Stimulated activated CD4-positive, alpha-beta T cell treated with anti-CD3 and anti-CD28 coated beads, Interleukin-15, amount 100 ng/mL, for 48 hours (primary cell): ENCODE measurements around the gene SMG1.
A peak's percentile ranks its signal among the peaks of the same experiment; 100 is the strongest.

ENCODE experiments used
- DNase-seq, 2 donors: peaks; one replicate each; pipeline ENCODE4 v3.0.0-alpha.2; 2020; ENCODE audit warnings: low read depth in 2 of 2

The SMG1 gene

DNA sequence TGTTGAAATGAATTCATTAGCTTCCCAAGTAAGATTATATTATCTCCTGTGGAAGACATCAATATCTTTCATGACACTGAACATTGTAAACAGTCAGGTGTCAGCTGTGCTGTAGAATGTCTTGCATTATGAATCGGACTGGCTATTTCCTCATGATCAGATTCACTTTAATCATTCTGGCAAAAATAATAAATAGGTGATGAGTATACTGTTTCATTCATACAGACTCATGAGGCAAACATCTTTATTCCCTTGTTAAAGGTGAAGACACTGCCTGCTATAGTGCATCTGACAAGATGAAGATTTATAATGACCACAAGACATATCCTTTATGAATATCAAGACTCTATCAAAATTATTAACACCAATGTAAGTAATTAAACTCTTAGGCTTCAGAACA is 73.6 kb downstream of the SMG1 start:
- no peak for DNase-seq

- DNase-seq = no peak
Observed at GRCh38 chr16:18846416-18846815, 79.8 kb downstream of the SMG1 start.

DNA sequence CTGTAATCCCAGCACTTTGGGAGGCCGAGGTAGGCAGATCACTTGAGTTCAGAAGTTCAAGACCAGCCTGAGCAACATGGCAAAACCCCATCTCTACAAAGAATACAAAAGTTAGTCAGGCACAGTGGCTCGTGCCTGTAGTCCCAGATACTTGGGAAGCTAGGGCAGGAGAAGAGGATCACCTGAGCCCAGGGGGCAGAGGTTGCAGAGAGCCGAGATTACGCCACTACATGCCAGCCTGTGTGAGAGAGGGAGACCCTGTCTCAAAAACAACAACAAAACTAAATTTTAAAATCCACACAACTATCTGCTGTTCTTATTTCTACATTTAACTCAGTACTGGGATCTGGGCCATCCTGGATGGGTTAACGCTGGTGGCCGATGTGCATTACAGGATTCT is 83.6 kb downstream of the SMG1 start:
- DNase-seq = no peak

- DNase-seq = no peak
Observed at GRCh38 chr16:18841833-18842525, 84.2 kb downstream of the SMG1 start.

- DNase-seq = no peak
Observed at GRCh38 chr16:18839555-18839954, 86.7 kb downstream of the SMG1 start.

- DNase-seq = no peak
Observed at GRCh38 chr16:18836702-18837101, 89.5 kb downstream of the SMG1 start.

DNA sequence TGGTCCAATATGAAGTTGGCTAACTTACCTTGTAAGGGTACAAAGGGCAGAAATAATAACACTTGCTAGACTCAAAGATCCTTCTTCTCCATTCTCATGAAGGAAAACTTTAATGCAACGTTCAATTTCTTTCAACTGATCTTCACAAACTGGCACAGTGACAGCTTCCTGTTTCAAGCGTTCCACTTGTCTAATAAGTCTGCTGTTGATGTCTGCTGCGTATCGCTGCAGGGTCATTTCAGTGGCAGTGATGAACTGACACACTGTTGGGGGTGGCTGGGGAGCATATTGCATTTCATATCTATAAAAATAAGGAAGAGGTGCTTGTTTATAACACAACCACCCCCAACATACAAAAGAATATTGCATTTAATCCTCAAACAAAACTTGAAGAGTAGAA is 91.3 kb downstream of the SMG1 start:
- DNase-seq = no peak

DNA sequence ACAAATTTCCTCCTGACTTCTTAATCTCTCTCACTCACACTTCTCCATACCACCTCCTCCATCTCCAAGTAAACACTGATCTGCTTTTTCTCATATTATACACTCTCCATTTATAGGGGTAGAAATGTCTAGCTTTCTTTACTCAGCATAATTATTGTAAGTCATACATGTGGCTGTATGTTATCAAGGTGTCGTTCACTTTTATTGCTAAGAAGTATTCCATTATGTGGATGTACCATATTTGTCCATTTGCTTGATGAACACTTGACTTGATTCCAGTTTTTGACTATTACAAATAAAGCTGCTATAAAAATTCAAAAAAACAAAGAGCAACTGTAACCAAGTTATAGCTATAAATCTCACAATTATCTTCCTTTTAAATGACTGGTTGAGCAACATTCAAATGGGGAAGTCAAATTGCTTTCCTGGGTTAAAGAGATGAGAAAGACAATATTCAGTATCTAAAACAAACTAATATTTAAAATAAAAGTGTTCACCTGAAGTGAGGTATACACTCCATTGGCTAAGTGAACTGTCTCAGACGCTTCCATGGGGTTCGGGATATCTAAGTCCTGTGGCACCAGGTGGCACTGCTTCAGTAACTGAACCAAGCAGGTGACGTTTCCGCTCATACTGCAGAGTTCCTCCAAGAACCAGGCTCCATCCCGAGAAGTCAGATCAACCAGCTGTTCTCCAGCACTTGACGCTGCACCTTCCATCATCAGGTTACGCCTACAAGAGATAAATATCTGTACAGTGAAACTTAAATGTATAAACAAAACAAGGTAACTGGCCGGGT is 92.3 kb downstream of the SMG1 start:
- DNase-seq = no peak

DNA sequence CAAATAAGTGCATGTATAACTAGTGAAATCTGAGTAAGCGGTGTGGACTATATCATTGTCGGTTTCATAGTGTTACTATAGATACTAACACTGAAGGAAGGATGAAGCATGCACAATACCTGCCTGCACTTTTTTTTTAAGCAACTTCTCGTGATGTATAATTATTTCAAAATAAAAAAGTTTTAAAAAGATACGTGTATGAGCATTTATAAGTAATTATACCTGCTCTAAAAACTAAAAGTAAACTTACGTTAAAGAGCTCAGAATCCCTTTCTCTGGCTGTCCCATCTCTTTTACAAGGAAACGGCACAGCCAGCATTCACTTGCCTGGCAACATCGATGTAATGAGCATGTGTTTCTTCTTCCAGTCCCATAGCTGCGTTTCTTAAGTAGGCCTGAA is 93.6 kb downstream of the SMG1 start:
- no peak for DNase-seq

GRCh38 chr16:18832006-18832405 is 94.2 kb downstream of the SMG1 start:
- DNase-seq = no peak

DNA sequence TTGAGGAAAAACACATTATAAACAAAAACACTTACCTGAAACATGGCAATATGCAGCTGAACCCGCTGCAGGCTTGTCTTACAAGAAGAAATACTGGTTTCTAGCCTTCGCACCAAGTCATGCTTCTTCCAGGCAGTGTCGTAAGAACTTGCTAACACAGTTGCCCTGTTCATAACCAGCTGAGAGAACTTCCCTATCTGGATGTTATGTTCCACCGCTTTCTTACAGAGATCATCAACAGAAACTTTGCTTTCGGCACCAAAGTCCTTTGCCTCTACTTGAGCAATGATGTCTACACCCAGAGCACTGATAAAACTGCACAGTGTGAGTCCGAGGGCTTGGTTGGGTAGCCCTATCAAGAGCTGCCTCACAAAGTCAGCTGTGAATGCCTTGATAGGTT is 97.0 kb downstream of the SMG1 start:
- DNase-seq = no peak

DNA sequence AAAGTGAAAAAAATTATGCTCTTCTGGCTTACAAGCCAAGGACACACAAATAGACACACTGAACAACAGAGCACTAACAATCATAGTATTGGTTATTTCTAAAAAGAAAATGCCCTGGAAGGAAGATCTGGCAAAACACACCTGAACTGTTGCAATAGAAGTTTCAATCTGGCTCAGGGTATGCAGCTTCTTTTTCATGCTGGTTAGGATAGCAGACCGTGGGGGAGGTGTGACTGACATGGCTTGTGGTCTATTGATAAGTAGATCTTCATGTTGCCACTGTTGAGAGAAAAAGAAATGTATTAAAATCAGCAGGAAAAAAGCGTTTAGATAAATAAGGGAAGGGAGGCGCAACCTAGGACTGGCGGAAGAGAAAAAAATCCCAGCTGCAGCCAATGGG is 98.3 kb downstream of the SMG1 start:
- no peak for DNase-seq

GRCh38 chr16:18816286-18816685 is 109.9 kb downstream of the SMG1 start:
- DNase-seq = no peak

DNA sequence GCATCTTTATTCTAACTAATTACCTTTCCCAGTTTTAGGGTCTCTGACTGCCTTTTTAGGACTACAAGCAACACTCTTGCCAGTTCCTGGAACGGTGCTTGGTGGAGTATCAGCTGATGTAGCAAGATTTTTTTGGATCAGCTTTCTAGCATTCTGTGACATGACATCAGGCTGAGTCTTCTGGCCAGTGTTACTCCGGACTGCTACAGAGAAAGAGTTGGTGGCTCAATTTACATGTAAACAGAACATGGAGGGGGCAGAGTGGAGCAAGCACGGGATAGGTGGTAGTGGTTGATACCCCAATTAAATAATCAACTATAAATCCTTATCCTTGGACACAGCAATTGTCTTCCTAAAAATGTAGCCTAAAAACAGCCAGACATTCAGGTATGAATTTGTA is 114.3 kb downstream of the SMG1 start:
- DNase-seq = no peak

DNA sequence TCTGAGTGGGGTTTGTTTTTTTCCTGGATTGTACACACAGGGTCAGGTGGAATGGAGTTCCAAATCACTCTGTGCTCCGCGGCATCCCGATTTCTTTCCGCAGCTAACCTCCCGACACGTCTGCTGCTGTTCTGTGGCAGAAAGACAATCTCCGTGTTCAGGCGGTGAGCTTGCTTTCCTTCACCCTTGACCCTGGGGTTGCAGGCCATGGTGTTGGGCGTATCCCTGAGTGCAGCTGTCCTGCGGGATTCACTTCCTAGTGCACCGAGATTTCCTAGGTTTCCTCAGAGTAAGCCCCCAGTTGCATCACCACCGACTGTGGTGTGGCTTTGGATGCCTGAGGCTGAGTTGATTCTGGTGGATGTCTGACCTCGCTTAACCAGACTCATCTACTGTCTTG is 117.0 kb downstream of the SMG1 start:
- DNase-seq = no peak

- no peak for DNase-seq
Observed at GRCh38 chr16:18805257-18805773, 120.9 kb downstream of the SMG1 start.

DNA sequence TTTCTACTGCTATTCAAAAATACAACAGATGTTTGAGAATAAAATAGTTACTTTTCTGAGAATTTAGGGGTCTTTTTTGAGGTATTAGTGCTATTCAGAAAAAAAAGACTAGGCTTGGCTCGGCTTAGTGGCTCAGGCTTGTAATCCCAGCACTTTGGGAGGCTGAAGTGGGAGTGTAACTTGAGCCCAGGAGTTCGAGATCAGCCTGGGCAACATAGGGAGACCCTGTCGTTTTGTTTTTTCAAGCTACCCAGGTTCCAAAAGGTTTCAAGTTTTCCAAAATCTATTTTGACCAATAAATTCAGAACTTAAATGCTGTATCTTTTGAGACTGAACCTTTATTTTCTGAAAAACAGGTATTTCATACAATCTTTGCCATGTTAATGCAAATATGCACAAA is 121.7 kb downstream of the SMG1 start:
- no peak for DNase-seq

DNA sequence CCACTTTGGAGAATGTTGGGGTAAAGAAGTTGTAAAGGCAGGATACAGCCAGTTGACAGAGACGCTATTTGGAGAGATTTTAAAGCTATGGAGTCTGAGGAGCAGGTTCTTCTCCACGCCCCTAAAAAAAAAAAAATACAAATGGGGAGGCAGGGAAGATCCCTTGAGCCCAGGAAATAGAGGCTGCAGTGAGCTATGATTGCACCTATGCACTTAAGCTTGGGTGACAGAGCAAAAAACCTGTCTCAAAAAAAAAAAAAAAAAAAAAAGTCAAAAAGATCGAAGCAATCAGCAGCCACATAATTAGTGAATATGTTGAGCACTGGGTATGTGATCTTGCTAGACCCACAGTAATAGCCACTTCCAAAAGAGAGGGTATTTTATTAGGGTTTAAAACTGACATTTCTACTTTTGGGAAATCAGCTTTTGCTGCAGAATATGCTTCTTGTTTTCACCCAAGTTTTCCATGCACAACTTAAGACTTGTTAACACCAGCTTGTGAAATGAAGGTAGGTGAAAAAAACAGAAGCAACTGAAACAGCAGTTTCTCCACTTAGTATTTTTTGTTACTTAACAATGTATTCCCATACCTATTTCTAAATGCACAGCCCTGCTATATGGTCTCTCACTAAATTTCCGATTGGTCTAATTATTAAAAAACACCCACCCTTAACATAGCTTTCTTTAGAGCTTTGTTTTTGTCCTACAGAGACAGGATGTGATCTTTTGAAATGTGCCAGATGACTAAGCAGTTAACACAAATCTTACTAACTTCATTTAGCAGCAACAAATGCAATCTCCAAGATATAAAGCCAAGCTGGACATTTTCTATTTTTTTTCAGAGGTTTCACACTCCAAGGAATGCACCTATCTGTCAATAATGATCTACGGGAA is 122.4 kb downstream of the SMG1 start:
- DNase-seq = no peak

DNA sequence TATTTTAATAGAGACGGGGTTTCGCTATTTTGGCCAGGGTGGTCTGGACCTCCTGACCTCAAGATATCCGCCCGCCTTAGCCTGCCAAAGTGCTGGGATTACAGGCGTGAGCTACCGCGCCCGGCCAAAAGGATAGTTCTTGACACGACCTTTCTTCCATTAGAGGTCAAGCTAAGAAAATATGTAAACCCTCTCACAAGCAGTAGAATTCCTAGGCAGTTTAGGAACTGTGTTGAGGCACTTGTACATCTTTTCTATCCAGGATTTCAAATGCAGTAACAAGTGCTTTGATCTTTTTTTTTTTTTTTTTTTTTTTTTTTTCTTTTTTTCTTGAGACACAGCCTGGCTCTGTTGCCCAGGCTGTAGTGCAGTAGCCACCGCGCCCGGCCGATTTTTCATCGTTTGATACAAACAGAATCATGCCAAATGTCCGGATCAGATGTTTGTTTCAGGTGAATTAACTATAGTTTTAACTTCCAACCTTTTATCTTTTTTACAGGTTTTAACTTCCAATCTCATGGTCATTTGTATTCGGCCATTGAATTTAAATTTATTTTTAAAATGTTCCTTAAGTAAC is 123.4 kb downstream of the SMG1 start:
- no peak for DNase-seq

GRCh38 chr16:18801145-18801972 is 124.8 kb downstream of the SMG1 start, which contains the start of gene ARL6IP1:
TSS of gene ARL6IP1 (minus strand) at chr16:18801549. CDS start at chr16:18801466, 83 bp downstream.
- peak; percentile 98 to 99 for DNase-seq

DNA sequence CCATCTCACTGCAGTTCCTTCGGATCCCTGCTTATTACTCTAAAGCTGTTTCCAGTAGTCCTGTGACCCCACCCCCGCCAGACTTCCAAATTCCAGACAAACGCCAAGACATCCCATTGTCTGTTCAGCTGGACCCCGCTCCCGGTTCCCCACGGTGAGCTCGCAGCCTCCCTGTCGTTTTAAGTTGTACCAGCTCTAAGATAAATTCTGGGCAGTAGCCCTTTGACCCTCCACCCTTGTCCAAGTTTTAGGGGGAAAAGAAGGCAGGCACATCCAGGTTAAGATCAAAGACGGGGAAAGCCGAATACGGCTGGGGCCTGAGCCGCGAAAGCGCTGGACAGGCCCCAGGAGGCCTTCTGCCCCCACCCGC is 125.4 kb downstream of the SMG1 start:
- no peak for DNase-seq
